C4-2B (cell line): ENCODE results near the gene CD1E.

Experiments used
- CTCF ChIP-seq: fragments of 450-650 bp; conservative IDR thresholded peaks from 2 replicates; pipeline ENCODE4 v1.5.1; 2017; ENCODE audit warnings: mild to moderate bottlenecking
- ZFX ChIP-seq: fragments of 450-650 bp; IDR thresholded peaks from 2 replicates; pipeline ENCODE4 v1.6.1; 2017

- TF ChIP-seq CTCF (no peak), ZFX (no peak)
These were observed 17.7 kb downstream of the CD1E start for GRCh38 chr1:158371188-158371953.
